Gastrocnemius medialis (tissue), 4 donors: ENCODE data around the gene KANSL3. TPM values are rescaled to one million over a fixed set of nuclear protein-coding genes. Genes with fewer than 3 reads are reported as not detected.

Experiments
- ATAC-seq, 2 donors: fragments of 150-250 bp; one replicate each; pipeline ENCODE4 v1.9.1; 2016
- DNase-seq, 2 donors: peaks; one replicate each; pipeline ENCODE4 v3.0.0-alpha.2; 2019
- H3K27ac ChIP-seq, 4 donors: fragments of 200-600 bp; sonication (generic); 1 replicate in 1 of 4; 2 replicates in 3 of 4; pipeline ENCODE4 v1.5.1; 2016 to 2018; ENCODE audit warnings: mild to moderate bottlenecking in 2 of 4, moderate library complexity in 1 of 4
- H3K27me3 ChIP-seq, 3 donors: fragments of 200-600 bp; sonication (generic) in 2 of 3; 1 replicate in 1 of 3; 2 replicates in 2 of 3; pipeline versions ENCODE4 v1.5.1 to v1.6.0; 2016 to 2019; ENCODE audit warnings: mild to moderate bottlenecking in 1 of 3, moderate library complexity in 1 of 3
- H3K36me3 ChIP-seq, 2 donors: fragments of 200-600 bp; sonication (generic) in 1 of 2; one replicate each; pipeline ENCODE4 v1.5.1; 2017 to 2018
- H3K4me1 ChIP-seq, 2 donors: fragments of 200-600 bp; sonication (generic) in 1 of 2; one replicate each; pipeline ENCODE4 v1.5.1; 2016 to 2017; ENCODE audit warnings: mild to moderate bottlenecking in 2 of 2
- H3K4me3 ChIP-seq, 4 donors: fragments of 200-600 bp; sonication (generic) in 3 of 4; 1 replicate in 1 of 4; 2 replicates in 3 of 4; pipeline ENCODE4 v1.5.1; 2016 to 2019; ENCODE audit warnings: mild to moderate bottlenecking in 2 of 4
- H3K9me3 ChIP-seq, 3 donors: fragments of 200-600 bp; sonication (generic) in 2 of 3; 1 replicate in 1 of 3; 2 replicates in 2 of 3; pipeline ENCODE4 v1.5.1; 2016 to 2019
- CTCF ChIP-seq, 5 experiments: fragments of 450-650 bp in 3 of 5; fragments of 200-600 bp in 2 of 5; sonication (generic) in 2 of 5; IDR thresholded peaks in 4 of 5; conservative IDR thresholded peaks in 1 of 5; 1 replicate in 4 of 5; 2 replicates in 1 of 5; pipeline ENCODE4 v1.5.1; 2016 to 2019; ENCODE audit warnings: antibody characterized with exemption in 5 of 5, mild to moderate bottlenecking in 3 of 5, moderate library complexity in 3 of 5
- POLR2A ChIP-seq, 2 donors: fragments of 450-650 bp; IDR thresholded peaks; one replicate each; pipeline ENCODE4 v1.6.1; 2017; ENCODE audit warnings: antibody characterized with exemption in 2 of 2, mild to moderate bottlenecking in 2 of 2, moderate library complexity in 2 of 2
- in situ Hi-C, 4 donors: fragments of 200-750 bp; cut with MboI; loops; one replicate each; pipeline versions ENCODE4 v1.15.0 to v1.8.0; 2017; ENCODE audit warnings: low sequenced_read_pairs in 4 of 4
- intact Hi-C: fragments of 100-400 bp; cut with DNase I; formaldehyde crosslinking; loops from one replicate; pipeline ENCODE4 v1.15.1; 2023; ENCODE audit warnings: low total_unique reads
- total RNA-seq, 4 donors: library from RNA; depleted of rRNA; stranded (reverse); fragments of >200 nt; gene quantifications; one replicate each; pipeline versions ENCODE4 v1.1.0 to v1.2.3, GENCODE V29; 2016

Gene KANSL3
- 10 to 100 TPM; 49.4 to 76.9 (median 60.4) TPM for total RNA-seq

- Histone ChIP-seq H3K36me3 (peaks cover 0 to 9% of the 10 kb centered on the region in 2 donors), H3K4me3 (peak within 1 kb of the TSS; percentile 57 to 85 (median 66)), H3K27ac (peak within 1 kb of the TSS; percentile 83 to 98 (median 90)), H3K9me3 (no peaks in the 10 kb centered on the region), H3K27me3 (no peaks in the 10 kb centered on the region), H3K4me1 (peaks cover 36 to 37% of the 10 kb centered on the region in 2 donors)
- in situ Hi-C loops: loop anchor here in 2 of 4 donors (5.0 to 10.0 kb wide), 3 partner anchors 104 to 116 kb away; partner anchors contain the start of genes ARID5A (in 1 of the 2) and LMAN2L (in 1 of the 2)
- DNase-seq (peak; percentile 87 to 89), ATAC-seq (peak; percentile 80 to 89)
- intact Hi-C loops: loop anchor here (1.0 to 10.0 kb wide), 7 partner anchors 27 to 1474 kb away; partner anchors contain the start of genes ANKRD39, CNNM4, LMAN2L and ZNF2
- TF ChIP-seq CTCF (IDR thresholded peaks at IDR 0.05 in 4 of 5, conservative IDR thresholded peaks at IDR 0.05 in 1 of 5): peak in 2 of 5 experiments; percentile 46 to 51
- TF ChIP-seq POLR2A (IDR thresholded peaks at IDR 0.05): peak; percentile 95
Measured at GRCh38 chr2:96638144-96639121, at the start of gene KANSL3. Gene KANSL3 (minus strand): TSS chr2:96638312. CDS start chr2:96637135, 1,177 bp downstream.

DNA sequence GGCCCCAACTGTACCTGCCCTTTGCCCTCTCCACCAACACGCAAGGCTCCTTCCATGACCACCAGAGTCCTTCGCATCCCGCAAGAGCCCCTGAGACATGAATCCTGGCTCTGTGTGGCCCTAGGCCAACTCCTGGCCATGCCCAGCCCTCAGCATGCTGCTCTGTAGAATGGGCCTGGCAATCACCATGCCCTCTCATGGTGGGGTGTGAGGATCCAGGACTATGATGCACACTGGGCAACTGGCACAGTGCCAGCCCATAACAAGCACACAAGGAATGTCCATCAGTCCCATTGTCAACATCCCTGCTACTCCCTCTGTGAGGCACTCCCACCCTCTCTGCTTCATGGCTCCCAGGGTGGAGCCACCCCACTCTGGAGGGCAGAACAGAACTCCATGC is 49.2 kb upstream of the KANSL3 start:
- peaks cover 0 to 7% of the 10 kb centered on the region in 2 donors for H3K4me1 ChIP-seq
- H3K36me3 ChIP-seq: no peaks in the 10 kb centered on the region
- peaks cover 0 to 12% (median 7%) of the 10 kb centered on the region in 3 donors for H3K27me3 ChIP-seq
- TF ChIP-seq POLR2A (IDR thresholded peaks at IDR 0.05) (no peak), CTCF (IDR thresholded peaks at IDR 0.05 in 4 of 5, conservative IDR thresholded peaks at IDR 0.05 in 1 of 5) (no peak)
- H3K27ac ChIP-seq: no peak overlapping the region
- H3K4me3 ChIP-seq: no peak overlapping the region
- no peaks in the 10 kb centered on the region for H3K9me3 ChIP-seq
- DNase-seq: no peak
- in situ Hi-C loops (no loop called here), intact Hi-C loops (loop anchor here (10.0 kb wide), 1 partner anchor 1888 kb away; no protein-coding TSS in a partner anchor)
- ATAC-seq: no peak

DNA sequence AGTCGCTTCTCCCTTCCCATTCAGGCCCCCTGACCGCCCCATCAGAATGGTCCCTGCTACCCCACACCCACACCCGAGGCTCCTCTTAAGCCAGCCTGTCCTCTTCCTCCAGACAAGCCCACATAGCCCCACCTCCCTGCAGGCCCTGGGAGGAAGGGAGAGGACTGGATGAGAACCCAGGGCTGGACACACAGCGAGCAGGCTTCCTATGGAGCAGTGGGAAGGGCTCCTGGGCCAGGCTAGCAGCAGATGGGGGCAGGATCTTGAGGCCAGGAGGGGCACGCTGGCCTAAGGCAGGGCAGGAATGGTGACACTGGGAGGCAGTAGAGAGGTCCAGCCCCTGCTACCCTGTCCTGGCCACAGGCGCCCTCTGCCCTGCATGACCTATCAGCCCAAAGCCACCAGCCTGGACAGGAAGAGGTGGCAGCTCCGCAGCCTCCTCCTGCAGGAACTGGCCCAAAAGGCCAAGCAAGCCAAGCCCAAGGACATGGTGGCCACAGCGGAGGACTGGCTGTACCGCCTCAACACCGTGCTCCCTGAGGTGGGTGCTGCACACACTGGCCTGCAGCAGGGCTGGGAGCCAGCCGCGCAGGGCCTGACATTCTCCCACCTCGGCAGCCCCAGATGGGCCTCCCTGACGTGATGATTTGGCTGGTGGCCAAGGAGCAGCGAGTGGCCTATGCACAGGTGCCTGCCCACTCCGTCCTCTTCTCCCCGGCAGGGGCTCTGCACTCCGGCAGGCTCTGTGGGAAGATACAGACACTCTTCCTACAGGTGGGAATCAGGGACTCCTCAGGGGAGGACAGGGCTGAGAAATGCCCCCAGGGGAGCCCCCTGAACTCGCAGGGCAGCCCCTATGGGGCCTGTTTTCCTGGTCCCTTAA is 47.7 kb upstream of the KANSL3 start:
- in situ Hi-C loops (no loop called here), intact Hi-C loops (loop anchor here (10.0 kb wide), 1 partner anchor 1889 kb away; no protein-coding TSS in a partner anchor)
- no peak overlapping the region for H3K4me3 ChIP-seq
- H3K27ac ChIP-seq: no peak overlapping the region
- no peaks in the 10 kb centered on the region for H3K9me3 ChIP-seq
- peaks cover 0 to 12% (median 7%) of the 10 kb centered on the region in 3 donors for H3K27me3 ChIP-seq
- TF ChIP-seq POLR2A (IDR thresholded peaks at IDR 0.05): no peak
- TF ChIP-seq CTCF (IDR thresholded peaks at IDR 0.05 in 4 of 5, conservative IDR thresholded peaks at IDR 0.05 in 1 of 5): no peak
- peaks cover 0 to 7% of the 10 kb centered on the region in 2 donors for H3K4me1 ChIP-seq
- ATAC-seq: no peak
- no peak for DNase-seq
- H3K36me3 ChIP-seq: no peaks in the 10 kb centered on the region

GRCh38 chr2:96684883-96685576 is 46.9 kb upstream of the KANSL3 start:
- no peak overlapping the region for H3K4me3 ChIP-seq
- ATAC-seq (no peak), DNase-seq (no peak)
- H3K27me3 ChIP-seq: peaks cover 0 to 12% (median 7%) of the 10 kb centered on the region in 3 donors
- in situ Hi-C loops (no loop called here), intact Hi-C loops (loop anchor here (10.0 kb wide), 1 partner anchor 1890 kb away; no protein-coding TSS in a partner anchor)
- peaks cover 0 to 7% of the 10 kb centered on the region in 2 donors for H3K4me1 ChIP-seq
- no peak overlapping the region for H3K27ac ChIP-seq
- H3K36me3 ChIP-seq: no peaks in the 10 kb centered on the region
- H3K9me3 ChIP-seq: no peaks in the 10 kb centered on the region
- TF ChIP-seq POLR2A (IDR thresholded peaks at IDR 0.05): no peak
- TF ChIP-seq CTCF (IDR thresholded peaks at IDR 0.05 in 4 of 5, conservative IDR thresholded peaks at IDR 0.05 in 1 of 5): no peak
